Endothelial cell of coronary artery (primary cell): ENCODE data around the gene PLAAT5. TPM values are rescaled to one million over a fixed set of nuclear protein-coding genes. Genes with fewer than 3 reads are reported as not detected.

ENCODE experiments used
- total RNA-seq: library from RNA; depleted of rRNA; stranded (reverse); fragments of >200 nt; gene quantifications from 2 replicates; pipeline ENCODE4 v1.2.3, GENCODE V29; 2014

PLAAT5 gene
- total RNA-seq = not detected in 2 replicates

GRCh38 chr11:63490551-63491239, at the start of gene PLAAT5:
TSS of gene PLAAT5 (minus strand) at chr11:63491167. CDS start at chr11:63491034, 133 bp downstream.

GRCh38 chr11:63536669-63537292, 45.8 kb upstream of the PLAAT5 start, which contains the start of gene PLAAT4:
TSS of gene PLAAT4 (plus strand) at chr11:63536808. CDS start at chr11:63536869, 61 bp downstream.

GRCh38 chr11:63505857-63506528, 15.0 kb upstream of the PLAAT5 start, which contains the start of gene LGALS12:
TSS of gene LGALS12 (plus strand) at chr11:63506084. CDS start at chr11:63506459, 375 bp downstream.

Other genes with a start within 250 kb of the PLAAT5 start
- not detected in 2 replicates for gene SLC22A25, start 247.6 kb downstream of the PLAAT5 start, total RNA-seq
- gene SLC22A9, start 121.4 kb downstream of the PLAAT5 start, total RNA-seq = not detected in 2 replicates
- not detected in 2 replicates for gene LGALS12, start 14.9 kb upstream of the PLAAT5 start, total RNA-seq
- gene PLAAT4, start 45.6 kb upstream of the PLAAT5 start, total RNA-seq = 0.81 and 2.9 TPM in 2 replicates
- not detected in 2 replicates for gene PLAAT2, start 72.2 kb upstream of the PLAAT5 start, total RNA-seq
- gene PLAAT3, start 123.3 kb upstream of the PLAAT5 start, total RNA-seq = 22.5 and 51.3 TPM in 2 replicates
- gene ATL3, start 180.2 kb upstream of the PLAAT5 start, total RNA-seq = 86.0 and 93.2 TPM in 2 replicates
- 31.1 and 44.2 TPM in 2 replicates for gene RTN3, start 190.3 kb upstream of the PLAAT5 start, total RNA-seq